NAMALWA (cell line): ENCODE data around the gene RAB40C.

Experiments
- DNase-seq: peaks from one replicate; pipeline ENCODE4 v3.0.0-alpha.2; 2015; ENCODE audit warnings: low spot score

Gene RAB40C

GRCh38 chr16:668519-669171 lies 78.8 kb downstream of the RAB40C start:
- no peak for DNase-seq

GRCh38 chr16:669666-670065 lies 79.8 kb downstream of the RAB40C start:
- no peak for DNase-seq

DNA sequence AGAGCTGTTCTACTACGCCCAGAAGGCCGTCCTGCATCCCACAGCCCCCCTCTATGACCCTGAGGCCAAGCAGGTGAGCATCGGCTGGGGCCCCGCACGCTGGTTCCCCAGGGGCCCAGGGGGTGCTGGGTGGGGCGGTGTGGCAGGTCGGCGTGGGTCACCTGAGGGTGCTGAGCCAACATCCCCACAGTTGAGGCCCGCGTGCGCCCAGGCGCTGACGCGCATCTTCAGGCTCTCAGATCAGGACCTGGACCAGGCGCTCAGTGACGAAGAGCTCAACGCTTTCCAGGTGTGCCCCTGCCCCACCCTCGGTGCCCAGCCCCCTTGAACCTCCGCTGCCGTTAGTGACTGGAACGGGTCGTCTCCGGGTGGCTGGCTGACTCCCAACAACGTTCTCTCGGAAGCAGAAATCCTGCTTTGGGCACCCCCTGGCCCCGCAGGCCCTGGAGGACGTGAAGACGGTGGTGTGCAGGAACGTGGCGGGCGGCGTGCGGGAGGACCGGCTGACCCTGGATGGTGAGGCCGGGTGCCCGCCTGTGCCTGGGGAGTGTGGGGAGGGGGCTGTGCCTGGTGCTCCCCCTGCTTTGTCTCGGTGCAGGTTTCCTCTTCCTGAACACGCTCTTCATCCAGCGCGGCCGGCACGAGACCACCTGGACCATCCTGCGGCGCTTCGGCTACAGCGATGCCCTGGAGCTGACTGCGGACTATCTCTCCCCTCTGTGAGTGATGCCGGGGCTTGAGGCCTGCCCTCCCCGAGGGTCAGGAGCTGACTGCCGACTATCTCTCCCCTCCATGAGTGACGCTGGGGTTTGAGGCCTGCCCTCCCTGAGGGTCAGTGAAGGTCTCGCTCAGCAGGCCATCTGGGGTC lies 80.9 kb downstream of the RAB40C start:
- DNase-seq = no peak

DNA sequence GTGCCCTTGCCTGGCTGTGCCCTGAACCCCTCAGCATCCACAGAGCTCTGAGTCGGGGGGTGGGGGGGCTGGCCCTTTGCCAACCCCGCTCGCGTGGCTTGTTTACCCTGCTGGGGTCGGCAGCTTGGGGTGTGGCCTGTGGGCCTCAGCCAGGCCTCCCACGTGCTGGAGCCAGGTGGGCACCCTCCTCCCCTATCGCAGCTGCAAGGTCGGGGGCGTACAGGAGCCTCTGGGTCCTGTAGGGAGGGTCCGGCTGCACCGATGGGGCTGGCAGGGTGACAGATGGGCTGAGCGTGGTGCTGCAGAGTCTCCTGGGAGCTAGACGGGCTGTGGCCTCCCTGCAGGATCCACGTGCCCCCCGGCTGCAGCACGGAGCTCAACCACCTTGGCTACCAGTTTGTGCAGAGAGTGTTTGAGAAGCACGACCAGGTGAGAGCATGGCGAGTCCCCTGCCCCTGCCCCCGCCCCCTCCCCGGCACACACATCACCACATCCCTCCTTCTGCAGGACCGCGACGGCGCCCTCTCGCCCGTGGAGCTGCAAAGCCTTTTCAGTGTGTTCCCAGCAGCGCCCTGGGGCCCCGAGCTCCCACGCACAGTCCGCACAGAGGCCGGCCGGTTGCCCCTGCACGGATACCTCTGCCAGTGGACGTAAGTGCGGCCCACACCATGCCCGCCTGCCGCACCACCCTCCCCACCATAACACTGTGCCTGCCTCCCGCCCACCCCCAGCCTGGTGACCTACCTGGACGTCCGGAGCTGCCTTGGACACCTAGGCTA lies 81.7 kb downstream of the RAB40C start:
- DNase-seq = no peak

- DNase-seq = no peak
These were observed 82.5 kb downstream of the RAB40C start for GRCh38 chr16:672371-672770.

- no peak for DNase-seq
These were observed 83.0 kb downstream of the RAB40C start for GRCh38 chr16:672851-673250.

- no peak for DNase-seq
These were observed 83.6 kb downstream of the RAB40C start for GRCh38 chr16:673399-673991.

GRCh38 chr16:674214-674881 lies 84.5 kb downstream of the RAB40C start:
- no peak for DNase-seq

DNA sequence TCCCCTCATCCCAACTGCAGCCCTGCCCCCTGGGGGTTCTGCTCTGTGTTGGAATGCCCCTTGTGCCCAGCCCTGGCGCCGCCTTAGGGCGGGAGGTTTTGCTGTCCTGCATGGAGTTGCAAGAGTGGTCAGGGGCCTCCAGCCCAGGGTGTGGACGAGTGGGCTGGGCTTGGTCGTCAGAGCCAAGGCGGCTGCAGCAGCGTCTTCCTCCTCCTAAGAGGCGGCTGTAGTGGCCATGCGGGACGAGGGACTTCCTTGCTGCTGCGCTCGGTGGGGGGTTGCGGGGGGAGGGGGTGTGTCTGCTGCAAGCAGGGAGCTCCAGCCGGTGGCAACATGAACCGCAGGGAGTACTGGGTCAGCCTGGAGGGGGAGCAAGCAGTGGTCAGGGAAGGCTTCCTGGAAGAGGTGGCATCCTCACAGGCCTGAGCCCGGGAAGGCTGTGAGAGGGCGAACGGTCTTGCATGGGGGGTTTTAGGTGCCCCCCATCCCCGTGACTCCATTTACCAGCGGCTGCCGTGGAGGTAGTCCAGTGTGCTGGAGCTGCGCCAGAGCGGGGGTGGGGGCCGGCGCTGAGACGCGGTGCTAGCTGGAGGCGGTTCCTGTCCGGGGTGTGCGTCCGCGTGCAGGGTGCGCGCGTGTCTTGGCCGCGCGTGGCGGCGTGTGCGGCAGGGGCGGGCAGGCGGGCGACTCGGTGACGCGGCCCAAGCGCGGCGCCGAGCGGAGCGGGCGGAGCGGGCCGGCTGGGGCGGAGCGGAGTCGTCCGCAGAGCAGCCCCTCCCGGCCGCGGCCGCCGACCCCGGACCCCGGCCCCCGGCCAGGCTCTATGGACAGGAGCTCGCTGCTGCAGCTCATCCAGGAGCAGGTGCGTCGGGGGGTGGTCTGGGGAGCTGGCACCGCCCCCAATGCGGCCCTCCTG lies 85.4 kb downstream of the RAB40C start, which contains the start of gene RHBDL1:
TSS of gene RHBDL1 (plus strand) at position 704 of the 916 bp plus-strand sequence. CDS start at position 824, 120 bp downstream.
- DNase-seq = no peak

- no peak for DNase-seq
These were observed 86.2 kb downstream of the RAB40C start for GRCh38 chr16:675884-676564.

GRCh38 chr16:676565-676902 lies 86.7 kb downstream of the RAB40C start:
- DNase-seq = no peak

DNA sequence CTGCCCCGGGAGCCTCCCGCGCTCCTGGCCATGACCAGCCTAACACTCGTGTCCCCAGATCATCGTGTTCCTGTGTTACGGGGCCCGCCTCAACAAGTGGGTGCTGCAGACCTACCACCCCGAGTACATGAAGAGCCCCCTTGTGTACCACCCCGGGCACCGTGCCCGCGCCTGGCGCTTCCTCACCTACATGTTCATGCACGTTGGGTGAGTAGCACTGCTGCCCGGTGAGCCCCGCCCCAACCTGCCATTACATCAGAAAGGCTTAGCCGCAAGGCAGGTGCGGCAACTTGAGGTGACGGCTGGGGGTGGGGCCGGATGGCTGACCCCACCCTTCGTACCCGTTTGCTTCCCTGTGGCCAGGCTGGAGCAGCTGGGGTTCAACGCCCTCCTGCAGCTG lies 87.0 kb downstream of the RAB40C start:
- DNase-seq = no peak

DNA sequence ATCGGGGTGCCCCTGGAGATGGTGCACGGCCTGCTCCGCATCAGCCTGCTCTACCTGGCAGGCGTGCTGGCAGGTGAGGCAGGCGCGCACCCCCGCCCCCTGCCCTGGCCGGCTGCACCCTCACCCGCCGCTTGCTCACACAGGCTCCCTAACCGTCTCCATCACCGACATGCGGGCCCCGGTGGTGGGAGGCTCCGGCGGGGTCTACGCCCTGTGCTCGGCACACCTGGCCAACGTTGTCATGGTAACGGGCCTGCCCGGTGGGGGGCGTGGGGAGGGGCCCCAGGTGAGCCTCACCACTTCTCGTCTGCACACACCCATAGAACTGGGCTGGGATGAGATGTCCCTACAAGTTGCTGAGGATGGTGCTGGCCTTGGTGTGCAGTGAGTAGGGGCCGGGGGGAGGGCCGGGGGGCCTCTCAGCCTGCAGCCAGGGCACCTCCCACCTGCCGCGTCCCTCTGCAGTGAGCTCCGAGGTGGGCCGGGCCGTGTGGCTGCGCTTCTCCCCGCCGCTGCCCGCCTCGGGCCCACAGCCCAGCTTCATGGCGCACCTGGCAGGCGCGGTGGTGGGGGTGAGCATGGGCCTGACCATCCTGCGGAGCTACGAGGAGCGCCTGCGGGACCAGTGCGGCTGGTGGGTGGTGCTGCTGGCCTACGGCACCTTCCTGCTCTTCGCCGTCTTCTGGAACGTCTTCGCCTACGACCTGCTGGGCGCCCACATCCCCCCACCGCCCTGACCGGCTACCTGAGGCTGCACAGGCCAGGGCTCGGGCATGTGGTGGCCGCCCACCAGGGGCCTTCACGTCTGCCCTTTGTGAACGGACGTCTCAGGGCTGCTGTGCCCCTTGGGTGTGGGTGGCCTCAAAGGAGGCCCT lies 87.7 kb downstream of the RAB40C start:
- no peak for DNase-seq

DNA sequence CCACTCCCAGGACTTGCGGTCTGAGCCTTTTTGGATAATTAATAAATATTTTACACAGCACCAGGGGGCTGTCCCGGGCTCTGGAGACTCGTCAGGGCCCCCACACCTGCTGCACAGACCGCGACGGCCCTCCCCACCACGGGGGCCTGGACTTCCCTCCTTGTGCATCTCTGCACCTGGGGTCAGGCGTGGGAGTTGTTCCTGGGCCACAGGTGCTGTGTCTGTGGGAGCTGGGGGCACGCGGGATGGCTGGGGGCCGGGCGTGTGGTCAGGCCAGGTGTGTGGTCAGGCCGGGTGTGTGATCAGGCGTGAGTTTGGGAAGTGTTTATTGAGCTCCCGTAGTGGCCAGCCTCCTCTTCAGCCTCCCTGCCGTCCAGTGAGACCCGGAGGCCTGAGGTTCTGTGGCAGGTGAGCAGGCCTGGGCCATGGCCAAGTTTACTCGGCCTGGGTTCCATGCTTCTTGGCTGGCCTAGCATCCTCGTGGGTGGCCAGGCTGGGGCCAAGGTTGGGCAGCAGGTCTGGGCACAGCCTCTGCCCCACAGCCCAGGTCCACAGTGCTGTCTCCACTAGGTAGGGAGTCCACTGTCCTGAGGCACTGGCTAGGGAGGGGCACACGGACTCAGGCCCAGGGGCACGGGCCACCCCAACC lies 88.5 kb downstream of the RAB40C start:
- DNase-seq = no peak
